NOMO-1 treated with DMSO at 0.1 percent for 48 hours (cell line): ENCODE data around the gene STX18.
"Not testable (repeated sequence)": the region's sequence is repeated elsewhere in the genome, so short reads cannot be mapped to it uniquely, and the experiment has no call there.

Experiments
- DNase-seq: peaks from one replicate; lab custom pipeline; 2025; ENCODE audit not compliant: unreplicated experiment; lab: John Stamatoyannopoulos, UW

STX18 gene

GRCh38 chr4:4541661-4542570 lies at the start of gene STX18:
Gene STX18, minus strand, starts transcription at chr4:4542048. Its CDS starts 84 bp downstream, at chr4:4541964.
- peak; percentile 69 for DNase-seq

- DNase-seq: no peak
These were observed 49.2 kb upstream of the STX18 start for GRCh38 chr4:4591071-4591470.

GRCh38 chr4:4590546-4590945 lies 48.7 kb upstream of the STX18 start:
- DNase-seq: no peak

GRCh38 chr4:4585012-4585670 lies 43.3 kb upstream of the STX18 start:
- no peak for DNase-seq

- DNase-seq: no peak
These were observed 41.8 kb upstream of the STX18 start for GRCh38 chr4:4583606-4584005.

- no peak for DNase-seq
These were observed 40.8 kb upstream of the STX18 start for GRCh38 chr4:4582653-4583052.

GRCh38 chr4:4580494-4580893 lies 38.6 kb upstream of the STX18 start:
- DNase-seq: no peak

- no peak for DNase-seq
These were observed 37.1 kb upstream of the STX18 start for GRCh38 chr4:4578981-4579380.

- no peak for DNase-seq
These were observed 35.6 kb upstream of the STX18 start for GRCh38 chr4:4577359-4577875.

- peak; percentile 8 for DNase-seq
These were observed 33.7 kb upstream of the STX18 start for GRCh38 chr4:4575284-4576211.

GRCh38 chr4:4574792-4575191 lies 32.9 kb upstream of the STX18 start:
- DNase-seq: peak; percentile 2

GRCh38 chr4:4574052-4574451 lies 32.2 kb upstream of the STX18 start:
- no peak for DNase-seq

- DNase-seq: no peak
These were observed 31.0 kb upstream of the STX18 start for GRCh38 chr4:4572821-4573220.

GRCh38 chr4:4569861-4570260 lies 28.0 kb upstream of the STX18 start:
- not testable (repeated sequence) for DNase-seq

- DNase-seq: no peak
These were observed 27.1 kb upstream of the STX18 start for GRCh38 chr4:4568806-4569427.

GRCh38 chr4:4566359-4566758 lies 24.5 kb upstream of the STX18 start:
- DNase-seq: not testable (repeated sequence)

GRCh38 chr4:4564522-4564921 lies 22.7 kb upstream of the STX18 start:
- no peak for DNase-seq

- no peak for DNase-seq
These were observed 18.8 kb upstream of the STX18 start for GRCh38 chr4:4560642-4561041.

- DNase-seq: no peak
These were observed 18.3 kb upstream of the STX18 start for GRCh38 chr4:4560136-4560535.

- DNase-seq: no peak
These were observed 17.7 kb upstream of the STX18 start for GRCh38 chr4:4559596-4559995.

GRCh38 chr4:4558881-4559280 lies 17.0 kb upstream of the STX18 start:
- DNase-seq: no peak
